ENCODE results near the gene TEX264. TPM values are rescaled to one million over a fixed set of nuclear protein-coding genes. Genes with fewer than 3 reads are reported as not detected.

TEX264 gene
- total and polyA plus RNA-seq, 2 of the 13 experiments (the other 11 are each of a cell fraction or from before 2014, with no cell fraction given), result 35.2 to 52.1 TPM

DNA sequence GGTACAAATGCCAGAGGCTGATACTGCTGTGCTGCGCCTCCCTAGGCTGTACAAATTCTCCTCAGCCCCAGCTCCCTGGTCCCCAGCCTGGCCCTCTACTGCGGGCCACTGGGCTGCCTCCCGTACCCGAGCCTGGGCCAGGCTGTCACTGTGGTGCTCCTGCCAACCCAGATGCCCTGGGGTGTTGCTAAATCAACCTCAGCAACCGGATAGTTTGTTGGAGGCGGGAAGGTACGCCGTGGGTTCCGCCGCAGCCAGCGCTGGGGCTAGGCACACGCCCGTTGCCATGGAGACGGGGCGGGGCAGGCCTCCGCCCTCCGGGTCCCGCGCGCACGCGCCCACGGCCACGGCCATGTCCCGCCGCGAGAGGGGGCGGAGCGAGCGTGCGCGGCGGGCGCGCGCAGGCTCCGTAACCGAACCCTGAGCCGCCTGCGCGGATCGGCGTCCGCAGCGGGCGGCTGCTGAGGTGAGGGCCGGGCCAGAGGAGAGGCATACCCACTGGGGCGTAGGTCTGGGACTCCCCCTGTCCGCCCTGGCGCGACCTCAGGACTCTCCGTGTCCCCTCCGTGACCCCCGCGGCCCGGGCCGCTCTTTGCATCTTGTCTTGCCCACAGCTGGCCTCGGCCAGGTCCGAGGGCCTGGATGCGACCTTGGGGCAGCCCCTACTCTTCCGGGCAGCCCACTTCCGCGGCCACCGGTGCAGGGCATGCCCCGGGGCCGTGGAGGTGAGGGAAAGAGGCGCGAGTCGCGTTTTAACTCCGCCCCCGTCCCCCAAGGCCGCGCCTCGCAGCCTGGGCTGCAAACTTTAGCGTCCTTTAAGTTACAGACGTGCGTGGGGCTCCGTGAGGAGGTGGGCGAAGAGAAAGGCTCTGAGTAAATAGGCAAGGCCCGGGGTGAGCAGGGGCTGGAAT, at the start of gene TEX264 (continued):
- TF ChIP-seq, protein P1, sequence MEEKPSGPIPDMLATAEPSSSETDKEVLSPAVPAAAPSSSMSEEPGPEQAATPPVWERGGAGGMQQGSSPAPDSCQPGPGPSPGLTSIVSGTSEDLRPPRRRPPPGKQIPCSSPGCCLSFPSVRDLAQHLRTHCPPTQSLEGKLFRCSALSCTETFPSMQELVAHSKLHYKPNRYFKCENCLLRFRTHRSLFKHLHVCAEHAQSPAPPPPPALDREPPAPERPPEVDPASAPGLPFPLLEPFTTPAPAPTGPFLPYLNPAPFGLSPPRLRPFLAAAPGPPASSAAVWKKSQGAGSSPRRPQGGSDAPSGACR (CRISPR knock-in tag; IDR thresholded peaks at IDR 0.05), result no peak; the same call in 1 of the 2 replicates
- no peak for TF ChIP-seq SOX5 (CRISPR knock-in tag; IDR thresholded peaks at IDR 0.05; ENCODE audit: borderline replicate concordance)
- TF ChIP-seq DDIT3 (CRISPR knock-in tag; IDR thresholded peaks at IDR 0.05), result no peak
- peak; percentile 38; the same call in 1 of the 2 replicates for TF ChIP-seq SPEN (CRISPR knock-in tag; IDR thresholded peaks at IDR 0.05; ENCODE audit: low read depth)
- no peak for TF ChIP-seq ZNF33B (CRISPR knock-in tag; IDR thresholded peaks at IDR 0.05)
- TF ChIP-seq STAT5B (CRISPR knock-in tag; IDR thresholded peaks at IDR 0.05), result no peak
- TF ChIP-seq AKAP8 (CRISPR knock-in tag; IDR thresholded peaks at IDR 0.05), result 0 out of 2 replicates have a peak, but pooled peaks have one; percentile 24
- no peak for TF ChIP-seq IKZF4 (CRISPR knock-in tag; IDR thresholded peaks at IDR 0.05; ENCODE audit: borderline replicate concordance, low read depth, not compliant biosample characterization)
- TF ChIP-seq ZNF564 (CRISPR knock-in tag; IDR thresholded peaks at IDR 0.05), result peak; percentile 71; the same call in 1 of the 2 replicates
- TF ChIP-seq, protein P2, sequence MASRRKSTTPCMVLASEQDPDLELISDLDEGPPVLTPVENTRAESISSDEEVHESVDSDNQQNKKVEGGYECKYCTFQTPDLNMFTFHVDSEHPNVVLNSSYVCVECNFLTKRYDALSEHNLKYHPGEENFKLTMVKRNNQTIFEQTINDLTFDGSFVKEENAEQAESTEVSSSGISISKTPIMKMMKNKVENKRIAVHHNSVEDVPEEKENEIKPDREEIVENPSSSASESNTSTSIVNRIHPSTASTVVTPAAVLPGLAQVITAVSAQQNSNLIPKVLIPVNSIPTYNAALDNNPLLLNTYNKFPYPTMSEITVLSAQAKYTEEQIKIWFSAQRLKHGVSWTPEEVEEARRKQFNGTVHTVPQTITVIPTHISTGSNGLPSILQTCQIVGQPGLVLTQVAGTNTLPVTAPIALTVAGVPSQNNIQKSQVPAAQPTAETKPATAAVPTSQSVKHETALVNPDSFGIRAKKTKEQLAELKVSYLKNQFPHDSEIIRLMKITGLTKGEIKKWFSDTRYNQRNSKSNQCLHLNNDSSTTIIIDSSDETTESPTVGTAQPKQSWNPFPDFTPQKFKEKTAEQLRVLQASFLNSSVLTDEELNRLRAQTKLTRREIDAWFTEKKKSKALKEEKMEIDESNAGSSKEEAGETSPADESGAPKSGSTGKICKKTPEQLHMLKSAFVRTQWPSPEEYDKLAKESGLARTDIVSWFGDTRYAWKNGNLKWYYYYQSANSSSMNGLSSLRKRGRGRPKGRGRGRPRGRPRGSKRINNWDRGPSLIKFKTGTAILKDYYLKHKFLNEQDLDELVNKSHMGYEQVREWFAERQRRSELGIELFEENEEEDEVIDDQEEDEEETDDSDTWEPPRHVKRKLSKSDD (CRISPR knock-in tag; IDR thresholded peaks at IDR 0.05; ENCODE audit: low read depth), result no peak
- no peak for TF ChIP-seq ZNF383 (CRISPR knock-in tag; IDR thresholded peaks at IDR 0.05; ENCODE audit: borderline replicate concordance)
- no peak for TF ChIP-seq LRRFIP1 (CRISPR knock-in tag; conservative IDR thresholded peaks at IDR 0.05)
- no peak for TF ChIP-seq MEF2D (CRISPR knock-in tag; IDR thresholded peaks at IDR 0.05)
- no peak for TF ChIP-seq ZNF670 (CRISPR knock-in tag; IDR thresholded peaks at IDR 0.05; ENCODE audit: borderline replicate concordance)
- TF ChIP-seq ZNF549 (CRISPR knock-in tag; IDR thresholded peaks at IDR 0.05), result 0 out of 2 replicates have a peak, but pooled peaks have one; percentile 47
- TF ChIP-seq, protein P3, sequence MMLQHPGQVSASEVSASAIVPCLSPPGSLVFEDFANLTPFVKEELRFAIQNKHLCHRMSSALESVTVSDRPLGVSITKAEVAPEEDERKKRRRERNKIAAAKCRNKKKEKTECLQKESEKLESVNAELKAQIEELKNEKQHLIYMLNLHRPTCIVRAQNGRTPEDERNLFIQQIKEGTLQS (CRISPR knock-in tag; IDR thresholded peaks at IDR 0.05), result no peak
- no peak for TF ChIP-seq LCORL (IDR thresholded peaks at IDR 0.05)
- TF ChIP-seq LCORL (CRISPR knock-in tag; IDR thresholded peaks at IDR 0.05), result no peak; the same call in 1 of the 2 replicates
- TF ChIP-seq JARID2 (CRISPR knock-in tag; IDR thresholded peaks at IDR 0.05; ENCODE audit: insufficient replicate concordance), result no peak
- TF ChIP-seq TOPORS (CRISPR knock-in tag; IDR thresholded peaks at IDR 0.05), result 0 out of 2 replicates have a peak, but pooled peaks have one; percentile 65
- no peak for TF ChIP-seq HNF4G (IDR thresholded peaks at IDR 0.05; ENCODE audit: borderline replicate concordance, low read depth, low read length)
- TF ChIP-seq HNF4G (CRISPR knock-in tag; IDR thresholded peaks at IDR 0.05; ENCODE audit: borderline replicate concordance, low read depth), result no peak
- no peak for TF ChIP-seq KMT2B (CRISPR knock-in tag; IDR thresholded peaks at IDR 0.05)
